Caco-2 (cell line): Measurements from ENCODE around the gene RERE. TPM values are rescaled to one million over a fixed set of nuclear protein-coding genes. Genes with fewer than 3 reads are reported as not detected.
A peak's percentile ranks its signal among the peaks of the same experiment; 100 is the strongest.

ENCODE experiments used
- BruUV-seq: library from RNA; stranded (reverse); fragments of 400-500 nt; replicated peaks from 2 replicates; lab custom pipeline; 2021; lab: Mats Ljungman, UMichigan
- CTCF ChIA-PET: fragments of 300-600 bp; sonication (Branson Sonifier 250); formaldehyde crosslinking; loops from one replicate; lab custom pipeline; 2022; ENCODE audit warnings: antibody characterized with exemption; lab: Charles Lee
- POLR2A ChIA-PET: fragments of 300-600 bp; sonication (Branson Sonifier 250); formaldehyde crosslinking; loops from one replicate; lab custom pipeline; 2022; ENCODE audit warnings: antibody characterized with exemption; lab: Charles Lee
- DNase-seq, 2 experiments: peaks; one replicate each; pipeline versions ENCODE4 v3.0.0 to v3.0.0-alpha.2; 2020 to 2022
- H3K27me3 ChIP-seq: replicated peaks from 2 replicates; pipeline ENCODE4 v1.6.0; 2011; ENCODE audit warnings: low read length; ENCODE audit not compliant: control insufficient read depth, insufficient read depth
- H3K36me3 ChIP-seq: 2 replicates; pipeline ENCODE4 v1.5.1; 2011; ENCODE audit warnings: low read length; ENCODE audit not compliant: control insufficient read depth, insufficient read depth
- H3K4me1 ChIP-seq: fragments of 250-450 bp; sonication (Bioruptor Pico); 2 replicates; pipeline ENCODE4 v1.5.1; 2020; ENCODE audit warnings: mild to moderate bottlenecking
- H3K4me3 ChIP-seq: 2 replicates; pipeline ENCODE4 v1.5.1; 2011; ENCODE audit warnings: low read depth, mild to moderate bottlenecking, control low read depth, low read length
- H3K9me3 ChIP-seq: fragments of 250-450 bp; sonication (Bioruptor Pico); 2 replicates; pipeline ENCODE4 v1.5.1; 2020; ENCODE audit warnings: mild to moderate bottlenecking, moderate library complexity
- H3K27ac Mint-ChIP-seq: one replicate; pipeline ENCODE4 v1.8.0; 2022; ENCODE audit warnings: mixed read lengths; ENCODE audit not compliant: unreplicated experiment
- H3K27me3 Mint-ChIP-seq: one replicate; pipeline ENCODE4 v1.8.0; 2022; ENCODE audit warnings: mixed read lengths; ENCODE audit not compliant: insufficient read depth, unreplicated experiment
- H3K36me3 Mint-ChIP-seq: one replicate; pipeline ENCODE4 v1.8.0; 2022; ENCODE audit warnings: mild to moderate bottlenecking, mixed read lengths; ENCODE audit not compliant: insufficient read depth, unreplicated experiment
- H3K4me1 Mint-ChIP-seq: one replicate; pipeline ENCODE4 v1.8.0; 2022; ENCODE audit warnings: low read depth, mixed read lengths; ENCODE audit not compliant: unreplicated experiment
- H3K4me3 Mint-ChIP-seq: one replicate; pipeline ENCODE4 v1.8.0; 2022; ENCODE audit warnings: mild to moderate bottlenecking, moderate library complexity, mixed read lengths; ENCODE audit not compliant: unreplicated experiment
- H3K9me3 Mint-ChIP-seq: one replicate; pipeline ENCODE4 v1.8.0; 2022; ENCODE audit warnings: mixed read lengths; ENCODE audit not compliant: unreplicated experiment
- intact Hi-C: fragments of 100-400 bp; cut with micrococcal nuclease; formaldehyde crosslinking; loops from one replicate; pipeline ENCODE4 v1.10.0; 2022; ENCODE audit not compliant: unreplicated experiment
- microRNA-seq: library from miRNA; unstranded; fragments of <30 nt; microRNA quantifications from one replicate; pipeline ENCODE4 v1.2.0, GENCODE V29; 2022
- total RNA-seq: library from RNA; stranded (reverse); gene quantifications from 2 replicates; pipeline ENCODE4 v1.2.3, GENCODE V29; 2022
- TF ChIP-seq, protein P1 (sequence below), 2 experiments: fragments of 200-600 bp in 1 of 2; IDR thresholded peaks; 1 replicate in 1 of 2; 2 replicates in 1 of 2; pipeline versions ENCODE4 v1.5.1 to v1.8.0; 2011 to 2022; ENCODE audit warnings: antibody characterized with exemption in 1 of 2, control low read depth in 1 of 2, inconsistent platforms in 1 of 2, low read depth in 1 of 2, low read length in 1 of 2, mild to moderate bottlenecking in 1 of 2, moderate library complexity in 1 of 2; ENCODE audit not compliant: insufficient read depth in 1 of 2, severe bottlenecking in 1 of 2, unreplicated experiment in 1 of 2

The RERE gene
- total RNA-seq, 1 experiment from 2014 or later = 85.2 TPM

DNA sequence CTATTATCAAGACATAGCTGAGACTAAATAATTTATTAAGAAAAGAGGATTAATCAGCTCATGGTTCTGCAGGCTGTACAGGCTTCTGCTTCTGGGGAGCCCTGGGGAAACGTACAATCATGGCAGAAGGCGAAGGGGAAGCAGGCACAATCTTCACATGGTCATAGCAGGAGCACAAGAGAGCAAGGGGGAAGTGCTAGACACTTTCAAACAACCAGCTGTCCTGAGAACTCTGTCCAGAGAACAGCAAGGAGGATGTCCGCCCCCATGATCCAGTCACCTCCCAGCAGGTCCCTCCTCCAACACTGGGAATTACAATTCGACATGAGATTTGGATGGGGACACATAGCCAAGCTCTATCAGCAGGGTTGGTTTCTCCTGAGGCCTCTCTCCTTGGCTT is 509.8 kb downstream of the RERE start:
- no peak overlapping the region for H3K27ac Mint-ChIP-seq
- TF ChIP-seq, protein P1, sequence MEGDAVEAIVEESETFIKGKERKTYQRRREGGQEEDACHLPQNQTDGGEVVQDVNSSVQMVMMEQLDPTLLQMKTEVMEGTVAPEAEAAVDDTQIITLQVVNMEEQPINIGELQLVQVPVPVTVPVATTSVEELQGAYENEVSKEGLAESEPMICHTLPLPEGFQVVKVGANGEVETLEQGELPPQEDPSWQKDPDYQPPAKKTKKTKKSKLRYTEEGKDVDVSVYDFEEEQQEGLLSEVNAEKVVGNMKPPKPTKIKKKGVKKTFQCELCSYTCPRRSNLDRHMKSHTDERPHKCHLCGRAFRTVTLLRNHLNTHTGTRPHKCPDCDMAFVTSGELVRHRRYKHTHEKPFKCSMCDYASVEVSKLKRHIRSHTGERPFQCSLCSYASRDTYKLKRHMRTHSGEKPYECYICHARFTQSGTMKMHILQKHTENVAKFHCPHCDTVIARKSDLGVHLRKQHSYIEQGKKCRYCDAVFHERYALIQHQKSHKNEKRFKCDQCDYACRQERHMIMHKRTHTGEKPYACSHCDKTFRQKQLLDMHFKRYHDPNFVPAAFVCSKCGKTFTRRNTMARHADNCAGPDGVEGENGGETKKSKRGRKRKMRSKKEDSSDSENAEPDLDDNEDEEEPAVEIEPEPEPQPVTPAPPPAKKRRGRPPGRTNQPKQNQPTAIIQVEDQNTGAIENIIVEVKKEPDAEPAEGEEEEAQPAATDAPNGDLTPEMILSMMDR (IDR thresholded peaks at IDR 0.05; ENCODE audit: insufficient read depth in 1 of 2, low read depth in 1 of 2, low read length in 1 of 2, severe bottlenecking in 1 of 2, unreplicated experiment in 1 of 2) = no peak
- H3K9me3 Mint-ChIP-seq = no peaks in the 10 kb centered on the region
- no peaks in the 10 kb centered on the region for H3K36me3 Mint-ChIP-seq
- Histone ChIP-seq H3K4me1 (no peaks in the 10 kb centered on the region), H3K27me3 (no peaks in the 10 kb centered on the region), H3K9me3 (no peaks in the 10 kb centered on the region), H3K36me3 (no peaks in the 10 kb centered on the region), H3K4me3 (no peak overlapping the region)
- no peak for DNase-seq
- H3K4me1 Mint-ChIP-seq = peaks cover 7% of the 10 kb centered on the region
- intact Hi-C loops = no loop called here
- CTCF ChIA-PET = no interaction called here
- POLR2A ChIA-PET = no interaction called here
- no peaks in the 10 kb centered on the region for H3K27me3 Mint-ChIP-seq
- BruUV-seq = no TSS peak
- no peak overlapping the region for H3K4me3 Mint-ChIP-seq

DNA sequence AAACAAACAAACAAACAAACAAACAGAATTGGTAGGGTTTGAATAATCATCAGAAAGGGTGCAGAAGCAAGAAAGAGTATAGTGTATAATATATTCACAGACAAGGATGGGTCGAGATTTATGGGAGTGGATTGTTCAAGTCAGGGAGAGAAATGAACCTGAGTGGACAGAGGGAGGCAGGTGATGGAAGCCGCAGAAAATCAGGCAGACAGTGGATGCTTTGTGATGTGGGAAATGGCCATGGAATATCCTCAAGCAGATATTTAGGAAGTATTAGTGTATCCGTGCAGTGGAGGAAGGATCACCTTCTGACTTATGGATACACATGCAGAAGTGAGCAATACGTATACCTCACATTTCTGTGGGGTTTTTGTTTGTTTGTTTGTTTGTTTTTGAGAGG is 513.6 kb downstream of the RERE start:
- DNase-seq = no peak
- no peak overlapping the region for H3K4me3 Mint-ChIP-seq
- Histone ChIP-seq H3K9me3 (no peaks in the 10 kb centered on the region), H3K27me3 (no peaks in the 10 kb centered on the region), H3K4me3 (no peak overlapping the region), H3K36me3 (no peaks in the 10 kb centered on the region), H3K4me1 (no peaks in the 10 kb centered on the region)
- ChIA-PET CTCF (interaction anchor here (0.6 kb wide), 1 partner anchor 187 kb away, joined by 6 read pairs; no protein-coding TSS in a partner anchor), POLR2A (no interaction called here)
- no peaks in the 10 kb centered on the region for H3K9me3 Mint-ChIP-seq
- no peaks in the 10 kb centered on the region for H3K27me3 Mint-ChIP-seq
- H3K27ac Mint-ChIP-seq = no peak overlapping the region
- intact Hi-C loops = no loop called here
- peaks cover 14% of the 10 kb centered on the region for H3K4me1 Mint-ChIP-seq
- no peaks in the 10 kb centered on the region for H3K36me3 Mint-ChIP-seq
- TF ChIP-seq, protein P1 (IDR thresholded peaks at IDR 0.05; ENCODE audit: insufficient read depth in 1 of 2, low read depth in 1 of 2, low read length in 1 of 2, severe bottlenecking in 1 of 2, unreplicated experiment in 1 of 2) = no peak
- BruUV-seq = no TSS peak

DNA sequence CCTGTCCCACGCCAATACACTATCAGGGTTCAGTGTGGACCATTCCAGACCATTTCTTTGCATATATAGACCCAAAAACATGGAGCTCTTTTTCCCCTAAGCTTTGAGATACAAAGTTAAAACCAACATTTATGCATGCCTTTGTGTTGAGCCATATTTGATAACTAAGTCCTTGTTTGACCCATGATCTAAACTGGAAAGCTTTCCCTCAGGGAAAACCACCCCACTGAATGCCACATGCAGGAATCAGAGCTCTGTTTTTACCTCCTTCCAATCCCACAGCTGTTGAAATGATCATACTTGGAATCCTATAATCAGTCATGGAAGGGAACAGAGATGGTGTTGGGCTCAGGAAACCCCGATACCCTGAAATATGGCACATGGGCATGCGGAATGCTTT is 514.3 kb downstream of the RERE start:
- BruUV-seq = no TSS peak
- POLR2A ChIA-PET = interaction anchor here (0.6 kb wide), 1 partner anchor 10 kb away, joined by 3 read pairs; no protein-coding TSS in a partner anchor

More for the DNA sequence above, 514.3 kb downstream of the RERE start:
- H3K27me3 Mint-ChIP-seq = no peaks in the 10 kb centered on the region
- no peak for DNase-seq
- no peaks in the 10 kb centered on the region for H3K36me3 Mint-ChIP-seq
- intact Hi-C loops = no loop called here
- Histone ChIP-seq H3K4me1 (no peaks in the 10 kb centered on the region), H3K36me3 (no peaks in the 10 kb centered on the region), H3K27me3 (no peaks in the 10 kb centered on the region), H3K9me3 (no peaks in the 10 kb centered on the region), H3K4me3 (no peak overlapping the region)
- TF ChIP-seq, protein P1 (IDR thresholded peaks at IDR 0.05; ENCODE audit: insufficient read depth in 1 of 2, low read depth in 1 of 2, low read length in 1 of 2, severe bottlenecking in 1 of 2, unreplicated experiment in 1 of 2) = no peak
- peak overlapping the region; percentile 58 for H3K27ac Mint-ChIP-seq
- H3K4me1 Mint-ChIP-seq = peaks cover 14% of the 10 kb centered on the region
- CTCF ChIA-PET = no interaction called here
- H3K9me3 Mint-ChIP-seq = no peaks in the 10 kb centered on the region
- no peak overlapping the region for H3K4me3 Mint-ChIP-seq

Small RNA genes within 50 kb of the gene (microRNA-seq; reads per million reads assigned to microRNA genes)
- gene MIR6728 = not detected

Other genes starting within 250 kb of the RERE start
- gene ENO1, start 61.0 kb upstream of the RERE start, total RNA-seq = 934 and 1,037 TPM in 2 replicates
- not detected in 2 replicates for gene CA6, start 128.2 kb upstream of the RERE start, total RNA-seq
- not detected in 2 replicates for gene SLC2A7, start 208.8 kb upstream of the RERE start, total RNA-seq